Stimulated activated CD4-positive, alpha-beta T cell treated with anti-CD3 and anti-CD28 coated beads, Interleukin-12 subunit alpha, Interleukin-12 subunit beta, amount 100 ng/mL, for 24 hours (primary cell): ENCODE data around the gene ARNT2.

Experiments used
- DNase-seq, 2 experiments: peaks; one replicate each; pipeline ENCODE4 v3.0.0-alpha.2; 2020; ENCODE audit warnings: low read depth in 2 of 2

The ARNT2 gene

GRCh38 chr15:80556694-80557367 lies 152.6 kb downstream of the ARNT2 start:
- DNase-seq = no peak

- no peak for DNase-seq
Observed at GRCh38 chr15:80557441-80558234, 153.5 kb downstream of the ARNT2 start.

DNA sequence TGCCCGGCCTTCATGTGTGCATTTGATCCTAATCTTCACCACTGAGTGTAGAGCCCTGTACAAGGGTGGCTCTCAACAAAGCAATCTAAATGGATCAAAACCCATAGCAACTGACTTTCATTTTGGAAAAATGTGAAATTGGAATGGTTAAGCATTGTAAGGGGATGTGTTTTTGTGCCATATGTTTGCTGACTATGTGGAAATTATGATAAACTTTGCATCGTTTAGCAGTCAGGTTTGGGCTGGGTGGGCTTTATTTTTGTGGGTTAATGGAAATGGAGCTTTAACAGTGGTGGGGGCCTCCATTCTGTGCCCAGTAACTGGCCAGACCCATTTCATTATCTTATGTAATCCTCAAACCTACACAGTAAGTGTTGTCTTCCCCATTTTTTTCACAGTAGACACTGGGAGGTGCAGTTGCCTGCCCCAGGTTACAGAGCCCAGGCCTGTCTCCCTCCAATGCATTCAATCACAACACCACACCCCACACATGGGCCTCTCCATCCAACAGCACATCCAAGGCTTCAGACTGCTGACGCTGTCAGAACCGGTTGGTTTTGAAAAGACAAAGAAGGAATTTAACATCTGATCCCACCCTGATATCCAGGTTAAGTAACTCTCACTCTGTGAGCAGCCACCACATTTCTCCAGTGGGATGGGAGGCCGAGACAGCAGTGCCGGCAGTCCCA lies 154.6 kb downstream of the ARNT2 start:
- no peak for DNase-seq

- no peak for DNase-seq
Observed at GRCh38 chr15:80559320-80559693, 155.1 kb downstream of the ARNT2 start.

GRCh38 chr15:80559761-80560160 lies 155.6 kb downstream of the ARNT2 start:
- no peak for DNase-seq

GRCh38 chr15:80560601-80561400 lies 156.6 kb downstream of the ARNT2 start:
- DNase-seq = no peak

DNA sequence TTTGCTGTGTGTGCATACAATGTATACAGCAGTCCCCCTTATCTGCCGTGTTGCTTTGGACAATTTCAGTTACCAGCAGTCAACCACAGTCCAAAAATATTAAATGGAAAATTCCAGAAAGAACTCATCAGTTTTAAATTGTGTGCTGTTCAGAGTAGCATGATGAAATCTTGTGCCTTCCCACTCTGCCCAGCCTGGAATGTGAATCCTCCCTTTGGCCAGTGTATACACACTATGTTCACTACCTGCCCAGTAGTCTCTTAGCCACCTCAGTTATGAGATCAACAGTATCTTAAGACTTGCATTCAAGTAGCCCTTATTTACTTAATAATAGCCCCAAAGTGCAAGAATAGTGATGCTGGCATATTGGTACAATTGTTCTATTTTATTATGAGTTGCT lies 157.3 kb downstream of the ARNT2 start:
- no peak for DNase-seq

GRCh38 chr15:80562033-80562432 lies 157.9 kb downstream of the ARNT2 start:
- DNase-seq = no peak

GRCh38 chr15:80562846-80563245 lies 158.7 kb downstream of the ARNT2 start:
- no peak for DNase-seq

- DNase-seq = no peak
Observed at GRCh38 chr15:80563372-80563997, 159.3 kb downstream of the ARNT2 start.

- DNase-seq = no peak
Observed at GRCh38 chr15:80564056-80564455, 159.9 kb downstream of the ARNT2 start.

- no peak for DNase-seq
Observed at GRCh38 chr15:80565398-80565797, 161.2 kb downstream of the ARNT2 start.

GRCh38 chr15:80565988-80566387 lies 161.8 kb downstream of the ARNT2 start:
- DNase-seq = no peak

DNA sequence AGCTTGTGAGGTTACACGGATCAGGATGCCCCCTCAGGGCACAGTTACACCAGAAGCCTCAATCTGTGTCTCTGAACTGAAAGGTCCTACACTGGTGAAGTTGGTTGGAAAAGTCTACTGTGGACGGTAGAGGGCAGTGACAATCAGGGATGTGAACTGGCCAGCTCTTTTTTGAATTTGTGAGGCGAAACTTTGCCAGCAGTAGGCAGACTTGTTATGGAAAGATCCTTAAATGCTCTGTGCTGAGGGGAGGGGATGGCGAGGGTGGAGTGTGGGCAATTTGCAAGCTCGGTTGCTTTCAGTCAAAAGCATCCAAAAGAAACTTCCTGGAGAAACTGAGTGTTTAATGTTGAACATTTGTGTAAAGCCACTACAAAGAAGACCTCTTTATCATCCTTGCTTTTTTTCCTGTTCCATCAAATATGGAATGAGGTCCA lies 163.6 kb downstream of the ARNT2 start:
- no peak for DNase-seq

DNA sequence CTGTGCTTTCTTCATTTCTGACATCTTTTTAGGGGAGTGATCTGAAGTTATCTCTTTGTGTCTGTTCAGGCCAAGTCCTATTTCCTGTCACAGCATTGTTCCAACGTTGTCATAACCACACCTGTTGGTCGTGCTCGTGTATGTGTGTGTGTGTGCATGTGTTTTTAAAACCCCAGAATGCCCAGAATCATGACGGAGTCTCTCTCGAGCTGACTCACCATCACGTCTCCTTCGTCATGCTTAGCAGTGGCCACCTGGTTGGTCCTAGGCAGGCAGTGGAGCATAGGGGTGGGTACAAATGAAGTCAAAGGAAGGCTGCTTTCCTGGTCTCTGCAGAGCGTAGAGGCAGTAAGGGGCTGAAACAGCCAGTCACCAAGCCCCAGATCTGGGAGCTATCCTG lies 164.1 kb downstream of the ARNT2 start:
- DNase-seq = no peak

GRCh38 chr15:80568876-80569605 lies 164.9 kb downstream of the ARNT2 start:
- DNase-seq = no peak

GRCh38 chr15:80569656-80570055 lies 165.5 kb downstream of the ARNT2 start:
- no peak for DNase-seq

GRCh38 chr15:80570553-80570952 lies 166.4 kb downstream of the ARNT2 start:
- DNase-seq = no peak

GRCh38 chr15:80572337-80572736 lies 168.2 kb downstream of the ARNT2 start:
- no peak for DNase-seq

DNA sequence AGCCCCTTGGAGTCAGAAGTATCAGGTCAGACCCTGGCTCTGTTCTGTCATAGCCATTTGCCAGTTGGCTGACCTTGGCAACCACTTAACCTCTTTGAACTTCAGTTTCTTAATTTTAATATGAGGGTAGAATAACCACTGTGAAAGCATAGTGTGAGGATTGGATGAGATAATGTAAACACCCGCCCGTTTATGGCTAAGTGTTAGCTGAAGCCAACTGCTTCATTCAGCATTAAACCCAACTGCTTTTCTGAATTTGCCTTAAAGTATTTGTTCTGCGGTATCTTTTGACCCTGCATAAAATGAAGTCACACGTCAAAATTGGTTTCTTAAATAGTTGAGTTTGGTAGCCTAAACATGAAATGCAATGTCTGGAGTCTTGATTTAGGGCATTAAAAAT lies 169.4 kb downstream of the ARNT2 start:
- DNase-seq = no peak

- DNase-seq = no peak
Observed at GRCh38 chr15:80574590-80574989, 170.4 kb downstream of the ARNT2 start.
